HEK293 (cell line): ENCODE data around the gene SOX11.

Source experiments
- YY1 ChIP-seq: fragments of 450-650 bp; formaldehyde crosslinking; IDR thresholded peaks from 2 replicates; pipeline ENCODE4 v1.5.1; 2018; ENCODE audit warnings: missing biosample characterization, missing genetic modification characterization
- ZBTB17 ChIP-seq: fragments of 450-650 bp; formaldehyde crosslinking; IDR thresholded peaks from 2 replicates; pipeline ENCODE4 v1.5.1; 2016; ENCODE audit warnings: missing biosample characterization, missing genetic modification characterization
- ZBTB21 ChIP-seq: fragments of 450-650 bp; formaldehyde crosslinking; IDR thresholded peaks from 2 replicates; pipeline ENCODE4 v1.5.1; 2017; ENCODE audit warnings: missing biosample characterization, missing genetic modification characterization
- ZNF114 ChIP-seq: fragments of 450-650 bp; formaldehyde crosslinking; IDR thresholded peaks from 2 replicates; pipeline ENCODE4 v1.5.0; 2017; ENCODE audit warnings: missing biosample characterization, missing genetic modification characterization
- ZNF274 ChIP-seq, 2 experiments: fragments of 200-500 bp in 1 of 2; fragments of 450-650 bp in 1 of 2; sonication (Bioruptor generic) in 1 of 2; formaldehyde crosslinking in 1 of 2; IDR thresholded peaks; 2 replicates each; pipeline versions ENCODE4 v1.5.1 to v1.6.1; 2014 to 2016; ENCODE audit warnings: borderline replicate concordance in 1 of 2, inconsistent platforms in 1 of 2, low read length in 1 of 2, missing biosample characterization in 1 of 2, missing genetic modification characterization in 1 of 2
- ZNF366 ChIP-seq: fragments of 450-650 bp; formaldehyde crosslinking; conservative IDR thresholded peaks from 2 replicates; pipeline ENCODE4 v1.5.1; 2016; ENCODE audit warnings: missing biosample characterization, missing genetic modification characterization
- ZNF555 ChIP-seq: fragments of 450-650 bp; formaldehyde crosslinking; conservative IDR thresholded peaks from 2 replicates; pipeline ENCODE4 v1.5.1; 2017; ENCODE audit warnings: missing biosample characterization, mild to moderate bottlenecking, missing genetic modification characterization, inconsistent platforms
- TF ChIP-seq, protein P1 (sequence below): fragments of 450-650 bp; formaldehyde crosslinking; IDR thresholded peaks from 2 replicates; pipeline ENCODE4 v1.5.1; 2016; ENCODE audit warnings: missing biosample characterization, missing genetic modification characterization
- TF ChIP-seq, protein P2 (sequence below): fragments of 450-650 bp; formaldehyde crosslinking; IDR thresholded peaks from 2 replicates; pipeline ENCODE4 v1.5.1; 2016; ENCODE audit warnings: missing biosample characterization, missing genetic modification characterization
- TF ChIP-seq, protein P3 (sequence below): fragments of 450-650 bp; formaldehyde crosslinking; IDR thresholded peaks from 2 replicates; pipeline ENCODE4 v1.5.0; 2017; ENCODE audit warnings: missing biosample characterization, missing genetic modification characterization, borderline replicate concordance
- TF ChIP-seq, protein P4 (sequence below): fragments of 450-650 bp; formaldehyde crosslinking; IDR thresholded peaks from 2 replicates; pipeline ENCODE4 v1.5.1; 2017; ENCODE audit warnings: missing biosample characterization, mild to moderate bottlenecking, missing genetic modification characterization, moderate library complexity
- TF ChIP-seq, protein P5 (sequence below): fragments of 450-650 bp; formaldehyde crosslinking; IDR thresholded peaks from 2 replicates; pipeline ENCODE4 v1.5.1; 2016; ENCODE audit warnings: missing biosample characterization, missing genetic modification characterization, borderline replicate concordance

DNA sequence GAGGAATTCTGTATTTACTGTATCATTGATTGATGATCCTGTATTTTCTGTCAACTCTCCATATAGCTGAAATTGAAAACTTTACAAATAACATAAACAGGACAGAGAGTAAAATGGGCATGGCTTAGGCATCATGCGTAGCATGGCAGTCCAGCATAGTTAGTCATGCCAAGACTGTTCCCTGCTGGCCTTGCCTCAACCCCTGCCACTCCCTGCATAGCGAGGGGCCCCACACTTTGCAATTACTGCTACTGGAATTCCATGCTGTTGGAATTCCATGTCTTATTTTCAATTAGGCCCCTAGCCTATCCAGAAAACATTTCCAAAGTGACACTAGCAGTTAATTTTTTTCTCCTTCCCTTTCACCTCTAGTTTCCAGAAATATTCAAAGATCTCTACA is 15.1 kb upstream of the SOX11 start:
- TF ChIP-seq, protein P1, sequence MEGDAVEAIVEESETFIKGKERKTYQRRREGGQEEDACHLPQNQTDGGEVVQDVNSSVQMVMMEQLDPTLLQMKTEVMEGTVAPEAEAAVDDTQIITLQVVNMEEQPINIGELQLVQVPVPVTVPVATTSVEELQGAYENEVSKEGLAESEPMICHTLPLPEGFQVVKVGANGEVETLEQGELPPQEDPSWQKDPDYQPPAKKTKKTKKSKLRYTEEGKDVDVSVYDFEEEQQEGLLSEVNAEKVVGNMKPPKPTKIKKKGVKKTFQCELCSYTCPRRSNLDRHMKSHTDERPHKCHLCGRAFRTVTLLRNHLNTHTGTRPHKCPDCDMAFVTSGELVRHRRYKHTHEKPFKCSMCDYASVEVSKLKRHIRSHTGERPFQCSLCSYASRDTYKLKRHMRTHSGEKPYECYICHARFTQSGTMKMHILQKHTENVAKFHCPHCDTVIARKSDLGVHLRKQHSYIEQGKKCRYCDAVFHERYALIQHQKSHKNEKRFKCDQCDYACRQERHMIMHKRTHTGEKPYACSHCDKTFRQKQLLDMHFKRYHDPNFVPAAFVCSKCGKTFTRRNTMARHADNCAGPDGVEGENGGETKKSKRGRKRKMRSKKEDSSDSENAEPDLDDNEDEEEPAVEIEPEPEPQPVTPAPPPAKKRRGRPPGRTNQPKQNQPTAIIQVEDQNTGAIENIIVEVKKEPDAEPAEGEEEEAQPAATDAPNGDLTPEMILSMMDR = no peak
- TF ChIP-seq, protein P2, sequence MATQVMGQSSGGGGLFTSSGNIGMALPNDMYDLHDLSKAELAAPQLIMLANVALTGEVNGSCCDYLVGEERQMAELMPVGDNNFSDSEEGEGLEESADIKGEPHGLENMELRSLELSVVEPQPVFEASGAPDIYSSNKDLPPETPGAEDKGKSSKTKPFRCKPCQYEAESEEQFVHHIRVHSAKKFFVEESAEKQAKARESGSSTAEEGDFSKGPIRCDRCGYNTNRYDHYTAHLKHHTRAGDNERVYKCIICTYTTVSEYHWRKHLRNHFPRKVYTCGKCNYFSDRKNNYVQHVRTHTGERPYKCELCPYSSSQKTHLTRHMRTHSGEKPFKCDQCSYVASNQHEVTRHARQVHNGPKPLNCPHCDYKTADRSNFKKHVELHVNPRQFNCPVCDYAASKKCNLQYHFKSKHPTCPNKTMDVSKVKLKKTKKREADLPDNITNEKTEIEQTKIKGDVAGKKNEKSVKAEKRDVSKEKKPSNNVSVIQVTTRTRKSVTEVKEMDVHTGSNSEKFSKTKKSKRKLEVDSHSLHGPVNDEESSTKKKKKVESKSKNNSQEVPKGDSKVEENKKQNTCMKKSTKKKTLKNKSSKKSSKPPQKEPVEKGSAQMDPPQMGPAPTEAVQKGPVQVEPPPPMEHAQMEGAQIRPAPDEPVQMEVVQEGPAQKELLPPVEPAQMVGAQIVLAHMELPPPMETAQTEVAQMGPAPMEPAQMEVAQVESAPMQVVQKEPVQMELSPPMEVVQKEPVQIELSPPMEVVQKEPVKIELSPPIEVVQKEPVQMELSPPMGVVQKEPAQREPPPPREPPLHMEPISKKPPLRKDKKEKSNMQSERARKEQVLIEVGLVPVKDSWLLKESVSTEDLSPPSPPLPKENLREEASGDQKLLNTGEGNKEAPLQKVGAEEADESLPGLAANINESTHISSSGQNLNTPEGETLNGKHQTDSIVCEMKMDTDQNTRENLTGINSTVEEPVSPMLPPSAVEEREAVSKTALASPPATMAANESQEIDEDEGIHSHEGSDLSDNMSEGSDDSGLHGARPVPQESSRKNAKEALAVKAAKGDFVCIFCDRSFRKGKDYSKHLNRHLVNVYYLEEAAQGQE (tag by site-specific recombination) = no peak
- TF ChIP-seq, protein P3, sequence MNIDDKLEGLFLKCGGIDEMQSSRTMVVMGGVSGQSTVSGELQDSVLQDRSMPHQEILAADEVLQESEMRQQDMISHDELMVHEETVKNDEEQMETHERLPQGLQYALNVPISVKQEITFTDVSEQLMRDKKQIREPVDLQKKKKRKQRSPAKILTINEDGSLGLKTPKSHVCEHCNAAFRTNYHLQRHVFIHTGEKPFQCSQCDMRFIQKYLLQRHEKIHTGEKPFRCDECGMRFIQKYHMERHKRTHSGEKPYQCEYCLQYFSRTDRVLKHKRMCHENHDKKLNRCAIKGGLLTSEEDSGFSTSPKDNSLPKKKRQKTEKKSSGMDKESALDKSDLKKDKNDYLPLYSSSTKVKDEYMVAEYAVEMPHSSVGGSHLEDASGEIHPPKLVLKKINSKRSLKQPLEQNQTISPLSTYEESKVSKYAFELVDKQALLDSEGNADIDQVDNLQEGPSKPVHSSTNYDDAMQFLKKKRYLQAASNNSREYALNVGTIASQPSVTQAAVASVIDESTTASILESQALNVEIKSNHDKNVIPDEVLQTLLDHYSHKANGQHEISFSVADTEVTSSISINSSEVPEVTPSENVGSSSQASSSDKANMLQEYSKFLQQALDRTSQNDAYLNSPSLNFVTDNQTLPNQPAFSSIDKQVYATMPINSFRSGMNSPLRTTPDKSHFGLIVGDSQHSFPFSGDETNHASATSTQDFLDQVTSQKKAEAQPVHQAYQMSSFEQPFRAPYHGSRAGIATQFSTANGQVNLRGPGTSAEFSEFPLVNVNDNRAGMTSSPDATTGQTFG (tag by site-specific recombination) = no peak
- TF ChIP-seq ZNF555 (tag by site-specific recombination) = no peak
- TF ChIP-seq, protein P4, sequence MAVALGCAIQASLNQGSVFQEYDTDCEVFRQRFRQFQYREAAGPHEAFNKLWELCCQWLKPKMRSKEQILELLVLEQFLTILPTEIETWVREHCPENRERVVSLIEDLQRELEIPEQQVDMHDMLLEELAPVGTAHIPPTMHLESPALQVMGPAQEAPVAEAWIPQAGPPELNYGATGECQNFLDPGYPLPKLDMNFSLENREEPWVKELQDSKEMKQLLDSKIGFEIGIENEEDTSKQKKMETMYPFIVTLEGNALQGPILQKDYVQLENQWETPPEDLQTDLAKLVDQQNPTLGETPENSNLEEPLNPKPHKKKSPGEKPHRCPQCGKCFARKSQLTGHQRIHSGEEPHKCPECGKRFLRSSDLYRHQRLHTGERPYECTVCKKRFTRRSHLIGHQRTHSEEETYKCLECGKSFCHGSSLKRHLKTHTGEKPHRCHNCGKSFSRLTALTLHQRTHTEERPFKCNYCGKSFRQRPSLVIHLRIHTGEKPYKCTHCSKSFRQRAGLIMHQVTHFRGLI (tag by site-specific recombination) = no peak
- no peak for TF ChIP-seq YY1 (tag by site-specific recombination)
- no peak for TF ChIP-seq ZNF366
- TF ChIP-seq ZBTB17 = no peak
- no peak for TF ChIP-seq ZNF274 (IDR thresholded peaks at IDR 0.05; ENCODE audit: low read length)
- TF ChIP-seq ZNF274 (tag by site-specific recombination; IDR thresholded peaks at IDR 0.05; ENCODE audit: borderline replicate concordance) = no peak
- no peak for TF ChIP-seq ZBTB21 (tag by site-specific recombination)
- TF ChIP-seq, protein P5, sequence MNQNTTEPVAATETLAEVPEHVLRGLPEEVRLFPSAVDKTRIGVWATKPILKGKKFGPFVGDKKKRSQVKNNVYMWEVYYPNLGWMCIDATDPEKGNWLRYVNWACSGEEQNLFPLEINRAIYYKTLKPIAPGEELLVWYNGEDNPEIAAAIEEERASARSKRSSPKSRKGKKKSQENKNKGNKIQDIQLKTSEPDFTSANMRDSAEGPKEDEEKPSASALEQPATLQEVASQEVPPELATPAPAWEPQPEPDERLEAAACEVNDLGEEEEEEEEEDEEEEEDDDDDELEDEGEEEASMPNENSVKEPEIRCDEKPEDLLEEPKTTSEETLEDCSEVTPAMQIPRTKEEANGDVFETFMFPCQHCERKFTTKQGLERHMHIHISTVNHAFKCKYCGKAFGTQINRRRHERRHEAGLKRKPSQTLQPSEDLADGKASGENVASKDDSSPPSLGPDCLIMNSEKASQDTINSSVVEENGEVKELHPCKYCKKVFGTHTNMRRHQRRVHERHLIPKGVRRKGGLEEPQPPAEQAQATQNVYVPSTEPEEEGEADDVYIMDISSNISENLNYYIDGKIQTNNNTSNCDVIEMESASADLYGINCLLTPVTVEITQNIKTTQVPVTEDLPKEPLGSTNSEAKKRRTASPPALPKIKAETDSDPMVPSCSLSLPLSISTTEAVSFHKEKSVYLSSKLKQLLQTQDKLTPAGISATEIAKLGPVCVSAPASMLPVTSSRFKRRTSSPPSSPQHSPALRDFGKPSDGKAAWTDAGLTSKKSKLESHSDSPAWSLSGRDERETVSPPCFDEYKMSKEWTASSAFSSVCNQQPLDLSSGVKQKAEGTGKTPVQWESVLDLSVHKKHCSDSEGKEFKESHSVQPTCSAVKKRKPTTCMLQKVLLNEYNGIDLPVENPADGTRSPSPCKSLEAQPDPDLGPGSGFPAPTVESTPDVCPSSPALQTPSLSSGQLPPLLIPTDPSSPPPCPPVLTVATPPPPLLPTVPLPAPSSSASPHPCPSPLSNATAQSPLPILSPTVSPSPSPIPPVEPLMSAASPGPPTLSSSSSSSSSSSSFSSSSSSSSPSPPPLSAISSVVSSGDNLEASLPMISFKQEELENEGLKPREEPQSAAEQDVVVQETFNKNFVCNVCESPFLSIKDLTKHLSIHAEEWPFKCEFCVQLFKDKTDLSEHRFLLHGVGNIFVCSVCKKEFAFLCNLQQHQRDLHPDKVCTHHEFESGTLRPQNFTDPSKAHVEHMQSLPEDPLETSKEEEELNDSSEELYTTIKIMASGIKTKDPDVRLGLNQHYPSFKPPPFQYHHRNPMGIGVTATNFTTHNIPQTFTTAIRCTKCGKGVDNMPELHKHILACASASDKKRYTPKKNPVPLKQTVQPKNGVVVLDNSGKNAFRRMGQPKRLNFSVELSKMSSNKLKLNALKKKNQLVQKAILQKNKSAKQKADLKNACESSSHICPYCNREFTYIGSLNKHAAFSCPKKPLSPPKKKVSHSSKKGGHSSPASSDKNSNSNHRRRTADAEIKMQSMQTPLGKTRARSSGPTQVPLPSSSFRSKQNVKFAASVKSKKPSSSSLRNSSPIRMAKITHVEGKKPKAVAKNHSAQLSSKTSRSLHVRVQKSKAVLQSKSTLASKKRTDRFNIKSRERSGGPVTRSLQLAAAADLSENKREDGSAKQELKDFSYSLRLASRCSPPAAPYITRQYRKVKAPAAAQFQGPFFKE = no peak
- no peak for TF ChIP-seq ZNF114 (tag by site-specific recombination)
